MM.1S (cell line): ENCODE results near the gene VCP.

Experiments
- CTCF ChIP-seq: fragments of 300-600 bp; sonication (generic); IDR thresholded peaks from 2 replicates; pipeline ENCODE4 v1.5.1; 2016; ENCODE audit warnings: antibody characterized with exemption, low read length, mixed read lengths
- EZH2 ChIP-seq: fragments of 300-600 bp; sonication (generic); optimal IDR thresholded peaks from 2 replicates; pipeline ENCODE3; 2017; ENCODE audit warnings: low read depth, mild to moderate bottlenecking, antibody characterized with exemption, low read length, mixed read lengths

DNA sequence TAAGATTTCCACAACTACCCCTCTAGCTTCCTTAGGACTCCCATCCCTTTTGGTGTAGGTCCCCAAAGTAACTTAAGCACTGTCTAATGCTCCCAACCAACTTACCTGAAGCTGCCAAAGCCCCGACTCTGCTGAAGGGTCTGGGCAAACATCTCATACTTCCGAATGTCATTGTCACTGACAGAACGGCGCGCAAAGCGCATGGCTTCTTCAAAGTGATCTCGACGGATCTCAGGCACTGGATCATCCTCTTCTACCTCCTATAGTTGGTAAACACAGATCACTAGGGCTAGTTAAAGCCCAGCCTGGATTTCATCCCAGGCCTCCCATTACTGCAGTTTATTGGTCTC lies 15.2 kb downstream of the VCP start:
- no peak for TF ChIP-seq CTCF
- no peak for TF ChIP-seq EZH2
